Measurements from ENCODE around the gene TMEM150A.

- TF ChIP-seq ZBTB42 (CRISPR knock-in tag; IDR thresholded peaks at IDR 0.05), result no peak
- no peak for TF ChIP-seq BCLAF1 (IDR thresholded peaks at IDR 0.05)
- TF ChIP-seq TCF7L2 (IDR thresholded peaks at IDR 0.05; ENCODE audit: low read depth, low read length), result no peak
- no peak for TF ChIP-seq CTCF (CRISPR knock-in tag; IDR thresholded peaks at IDR 0.05)
Measured at GRCh38 chr2:85605406-85606115, 3.1 kb upstream of the TMEM150A start.
